Small intestine (tissue), 7 donors: ENCODE data around the gene HOXA10. TPM values are rescaled to one million over a fixed set of nuclear protein-coding genes. Genes with fewer than 3 reads are reported as not detected.

ENCODE experiments used
- DNase-seq, 2 donors: peaks; one replicate each; pipeline versions ENCODE4 v3.0.0 to v3.0.0-alpha.2; 2013
- FAIRE-seq: peaks from 2 replicates; lab custom pipeline; 2012; peaks lifted over from hg19 to GRCh38; lab: Jason Lieb, UNC
- H3K27ac ChIP-seq, 3 donors: one replicate each; pipeline ENCODE4 v1.5.1; 2013; ENCODE audit warnings: low read length in 2 of 3, mild to moderate bottlenecking in 2 of 3, control low read depth in 1 of 3, inconsistent platforms in 1 of 3, low read depth in 1 of 3, moderate library complexity in 1 of 3
- H3K27me3 ChIP-seq, 3 donors: one replicate each; pipeline ENCODE4 v1.6.1; 2013; ENCODE audit warnings: low read length in 3 of 3, inconsistent platforms in 1 of 3; ENCODE audit not compliant: control insufficient read depth in 3 of 3, insufficient read depth in 3 of 3
- H3K36me3 ChIP-seq, 3 donors: one replicate each; pipeline ENCODE4 v1.6.1; 2013; ENCODE audit warnings: low read length in 3 of 3, inconsistent platforms in 1 of 3, low read depth in 1 of 3, mild to moderate bottlenecking in 1 of 3, moderate library complexity in 1 of 3; ENCODE audit not compliant: control insufficient read depth in 3 of 3, insufficient read depth in 2 of 3
- H3K4me1 ChIP-seq, 3 donors: one replicate each; pipeline ENCODE4 v1.6.1; 2013; ENCODE audit warnings: low read length in 2 of 3, inconsistent platforms in 1 of 3, low read depth in 1 of 3, mild to moderate bottlenecking in 1 of 3, moderate library complexity in 1 of 3; ENCODE audit not compliant: control insufficient read depth in 3 of 3, insufficient read depth in 2 of 3
- H3K4me3 ChIP-seq, 3 donors: one replicate each; pipeline ENCODE4 v1.5.1; 2013; ENCODE audit warnings: low read length in 3 of 3, control low read depth in 1 of 3, inconsistent platforms in 1 of 3, low read depth in 1 of 3, mild to moderate bottlenecking in 1 of 3, moderate library complexity in 1 of 3
- H3K9me3 ChIP-seq, 2 donors: one replicate each; pipeline ENCODE4 v1.6.1; 2013; ENCODE audit warnings: low read depth in 1 of 2, low read length in 1 of 2; ENCODE audit not compliant: control insufficient read depth in 2 of 2, insufficient read depth in 1 of 2
- WGBS, 3 donors: extraction: QIAGEN DNeasy Blood & Tissue Kit; methylation state at CpG; one replicate each; pipeline ENCODE4 v1.1.7; 2013; 5-methylcytosine and 5-hydroxymethylcytosine counted together
- polyA plus RNA-seq, 4 donors: library from polyadenylated mRNA; stranded (reverse) in 3 of 4; unstranded in 1 of 4; fragments of 200-250 nt in 3 of 4; fragments of 120-200 nt in 1 of 4; gene quantifications; one replicate each; pipeline versions ENCODE4 v1.2.1 to v1.2.3, GENCODE V29; 2013
- donor health status: healthy with polysubstance abuse.
- donor health status: control.
- donor health status: control.
- donor health status: Bipolar disorder and iron deficiency.
- donor health status: healthy.

The HOXA10 gene
- polyA plus RNA-seq, 4 donors = 0.06 to 19.8 TPM; not detected in 2

DNA sequence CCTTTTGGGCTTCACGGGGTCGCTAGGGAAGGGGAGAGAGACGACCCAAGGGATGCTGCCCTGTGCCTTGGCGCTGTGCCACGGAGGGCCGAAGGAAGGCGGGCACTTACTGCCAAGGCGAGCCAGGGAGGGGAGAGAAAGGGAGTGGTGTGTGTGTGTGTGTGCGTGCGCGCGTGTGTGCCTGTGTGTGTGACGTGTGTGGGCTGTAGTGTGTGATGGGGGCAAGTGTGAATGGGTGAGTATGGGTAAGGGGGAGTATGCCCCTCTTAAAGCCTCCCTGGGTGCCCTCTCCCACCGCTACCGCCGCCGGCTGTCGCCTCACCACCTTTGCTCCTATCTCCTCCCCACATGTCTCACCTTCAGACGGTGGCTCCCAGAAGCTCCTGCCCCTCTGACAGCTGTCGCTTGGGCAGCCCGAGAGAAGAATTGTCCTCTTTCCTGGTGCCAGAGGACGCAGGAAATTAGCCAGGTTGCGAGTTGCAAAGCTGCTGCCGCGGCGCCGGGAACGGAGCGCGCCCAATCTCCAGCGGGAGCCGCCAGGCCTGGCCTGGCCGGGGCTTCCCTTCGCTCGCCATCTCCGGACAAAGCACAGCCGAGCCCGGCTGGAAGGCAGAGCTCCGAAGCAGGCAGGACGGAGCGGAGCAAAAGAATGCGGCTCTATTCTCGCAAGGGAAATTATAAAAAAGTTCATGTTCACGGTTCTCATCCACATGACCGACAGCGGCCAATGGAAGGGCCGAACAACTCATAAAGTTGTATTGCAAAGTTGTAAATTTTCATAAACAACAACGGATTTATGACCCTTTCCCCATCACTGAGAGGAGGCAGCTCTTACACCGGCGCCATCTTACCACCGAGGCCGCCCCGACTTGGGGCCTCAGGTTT lies 21.9 kb downstream of the HOXA10 start, which contains the start of gene HOXA3:
Gene HOXA3 (minus strand): TSS at position 653 of the 885 bp plus-strand sequence. CDS start 41,943 bp downstream, outside the sequence.
- peaks cover 13 to 97% (median 50%) of the 10 kb centered on the region in 3 donors for H3K27me3 ChIP-seq
- FAIRE-seq = no peak
- WGBS, 3 donors = 3 to 7% (median 6%) methylated on average over 46 to 53 of the region's 53 CpGs
- DNase-seq = peak in 1 of 2 donors; percentile 75
- peaks cover 0 to 36% (median 0%) of the 10 kb centered on the region in 3 donors for H3K4me1 ChIP-seq
- peak within 1 kb of the TSS in 2 of 3 donors; percentile 66 to 68 for H3K4me3 ChIP-seq
- H3K36me3 ChIP-seq = peaks cover 0 to 5% (median 0%) of the 10 kb centered on the region in 3 donors
- H3K27ac ChIP-seq = peak within 1 kb of the TSS in 2 of 3 donors; percentile 71 to 83
- no peaks in the 10 kb centered on the region for H3K9me3 ChIP-seq

DNA sequence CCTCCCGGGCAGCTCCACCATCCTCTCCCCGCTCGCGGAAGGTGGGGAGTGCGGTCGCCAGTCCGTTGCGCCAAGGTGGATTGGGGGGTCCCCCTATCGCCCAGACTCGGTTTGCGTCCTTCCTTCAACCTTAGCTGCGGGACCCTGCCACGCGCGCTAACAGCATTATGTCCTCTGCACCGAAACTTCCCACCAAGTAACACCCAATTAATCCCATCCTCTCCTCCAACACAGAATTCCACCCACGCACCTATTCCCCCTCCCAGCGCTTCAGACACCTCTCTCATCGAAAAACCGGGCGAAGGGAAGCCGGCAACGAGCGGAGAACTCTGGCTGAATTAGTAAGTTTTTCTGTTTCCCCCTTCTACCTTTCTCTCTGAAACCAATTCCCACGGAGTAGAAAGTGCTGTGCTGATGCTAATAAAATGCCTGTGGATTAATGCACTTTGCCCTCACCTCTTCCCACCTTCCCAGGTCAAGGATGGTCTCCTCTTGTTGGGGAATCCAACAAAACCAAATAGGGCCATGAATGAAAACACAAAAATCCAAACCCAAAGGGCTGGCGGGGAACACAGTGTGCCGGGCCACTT lies 22.7 kb downstream of the HOXA10 start:
- Histone ChIP-seq H3K4me1 (peaks cover 0 to 35% (median 0%) of the 10 kb centered on the region in 3 donors), H3K4me3 (peak overlapping the region; percentile 19 to 66 (median 62)), H3K9me3 (no peaks in the 10 kb centered on the region), H3K27ac (peak overlapping the region in 2 of 3 donors; percentile 71 to 83), H3K27me3 (peaks cover 10 to 98% (median 49%) of the 10 kb centered on the region in 3 donors), H3K36me3 (peaks cover 0 to 5% (median 0%) of the 10 kb centered on the region in 3 donors)
- 6 to 12% (median 10%) methylated on average over 27 of the region's 27 CpGs for WGBS, 3 donors
- DNase-seq (no peak), FAIRE-seq (no peak)

DNA sequence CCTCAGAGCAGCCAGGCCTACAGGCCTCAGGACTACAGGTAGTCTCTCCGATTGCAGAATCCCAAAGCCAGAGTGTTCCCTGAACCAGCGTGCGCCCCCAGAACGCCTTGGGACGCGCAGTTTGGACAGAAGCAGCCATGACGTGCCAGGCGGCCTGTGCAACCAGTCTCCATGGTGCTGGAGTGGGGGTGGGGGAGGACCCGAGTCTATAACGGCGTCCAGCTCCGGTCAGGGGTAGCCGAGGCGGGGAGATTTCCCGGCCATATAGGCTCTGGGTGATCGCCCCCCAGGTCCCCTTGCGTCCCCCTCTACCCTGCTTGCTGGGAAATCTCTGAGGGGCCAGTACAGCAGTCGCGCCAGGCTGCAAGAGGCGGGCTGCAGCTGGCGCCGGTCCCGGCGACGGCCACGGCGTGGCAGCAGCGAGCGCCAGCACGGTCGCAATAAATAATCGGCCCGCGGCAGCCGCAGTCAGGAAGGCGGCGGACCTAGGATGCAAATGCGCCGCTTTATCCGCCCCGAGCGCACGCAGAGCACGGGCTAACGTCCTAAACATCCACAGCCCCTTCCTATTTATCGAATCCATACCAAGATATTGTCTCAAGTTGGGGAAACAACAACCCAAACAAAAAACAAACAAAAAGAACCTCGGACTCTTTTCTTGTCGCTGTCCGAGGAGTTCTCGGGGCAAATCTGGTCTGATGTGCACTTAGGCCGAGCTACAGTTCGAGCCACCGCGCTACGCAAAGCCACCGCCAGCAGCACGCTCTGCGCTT lies 23.4 kb downstream of the HOXA10 start:
- peaks cover 0 to 30% (median 0%) of the 10 kb centered on the region in 3 donors for H3K4me1 ChIP-seq
- H3K27me3 ChIP-seq = peaks cover 8 to 98% (median 42%) of the 10 kb centered on the region in 3 donors
- H3K36me3 ChIP-seq = peaks cover 0 to 7% (median 0%) of the 10 kb centered on the region in 3 donors
- DNase-seq = peak; percentile 54 to 91
- H3K27ac ChIP-seq = peak overlapping the region in 2 of 3 donors; percentile 71 to 83
- FAIRE-seq = no peak
- H3K9me3 ChIP-seq = no peaks in the 10 kb centered on the region
- peak overlapping the region; percentile 19 to 66 (median 62) for H3K4me3 ChIP-seq
- WGBS, 3 donors = 2 to 3% (median 3%) methylated on average over 57 to 58 of the region's 58 CpGs

DNA sequence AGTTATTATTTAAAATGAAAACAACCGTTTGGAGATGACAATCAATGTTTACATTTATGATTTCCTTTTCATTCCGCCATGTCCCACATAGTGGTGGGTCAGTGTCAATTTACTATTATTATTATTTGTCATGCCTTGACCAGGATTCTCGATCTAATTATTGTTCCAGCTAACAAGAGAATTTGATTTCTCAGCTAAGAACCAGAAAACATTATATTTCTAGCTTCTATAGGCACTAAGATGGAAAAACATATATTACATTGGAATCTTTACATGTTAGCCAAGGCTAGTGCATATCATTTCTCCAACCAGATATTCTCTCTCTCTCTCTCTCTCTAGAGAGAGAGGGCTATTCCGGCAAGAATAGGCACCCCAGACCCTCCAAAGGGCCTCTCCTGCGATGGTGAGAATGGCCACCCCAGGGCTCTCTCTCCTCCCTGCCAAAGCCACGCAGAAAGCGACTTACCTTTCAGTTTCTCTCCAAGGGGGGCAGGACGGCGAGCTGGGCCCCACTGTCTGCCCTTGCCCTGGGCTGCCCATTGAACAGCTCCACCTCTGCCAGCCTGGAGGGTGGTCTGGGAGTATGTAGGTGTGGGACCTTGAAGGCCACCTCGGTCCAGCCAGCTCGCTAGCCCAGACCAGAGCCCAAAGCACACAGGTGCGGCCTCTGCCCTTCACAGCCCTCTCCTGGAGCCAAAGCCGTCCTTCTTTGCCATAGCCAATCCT lies 24.1 kb downstream of the HOXA10 start:
- peaks cover 0 to 27% (median 0%) of the 10 kb centered on the region in 3 donors for H3K4me1 ChIP-seq
- WGBS, 3 donors = 47 to 60% (median 50%) methylated on average over 13 of the region's 13 CpGs
- H3K9me3 ChIP-seq = no peaks in the 10 kb centered on the region
- H3K27ac ChIP-seq = peak overlapping the region in 2 of 3 donors; percentile 1 to 83
- H3K27me3 ChIP-seq = peaks cover 8 to 98% (median 35%) of the 10 kb centered on the region in 3 donors
- H3K4me3 ChIP-seq = peak overlapping the region; percentile 19 to 66 (median 62)
- H3K36me3 ChIP-seq = peaks cover 0 to 14% (median 0%) of the 10 kb centered on the region in 3 donors
- DNase-seq = no peak
- no peak for FAIRE-seq

DNA sequence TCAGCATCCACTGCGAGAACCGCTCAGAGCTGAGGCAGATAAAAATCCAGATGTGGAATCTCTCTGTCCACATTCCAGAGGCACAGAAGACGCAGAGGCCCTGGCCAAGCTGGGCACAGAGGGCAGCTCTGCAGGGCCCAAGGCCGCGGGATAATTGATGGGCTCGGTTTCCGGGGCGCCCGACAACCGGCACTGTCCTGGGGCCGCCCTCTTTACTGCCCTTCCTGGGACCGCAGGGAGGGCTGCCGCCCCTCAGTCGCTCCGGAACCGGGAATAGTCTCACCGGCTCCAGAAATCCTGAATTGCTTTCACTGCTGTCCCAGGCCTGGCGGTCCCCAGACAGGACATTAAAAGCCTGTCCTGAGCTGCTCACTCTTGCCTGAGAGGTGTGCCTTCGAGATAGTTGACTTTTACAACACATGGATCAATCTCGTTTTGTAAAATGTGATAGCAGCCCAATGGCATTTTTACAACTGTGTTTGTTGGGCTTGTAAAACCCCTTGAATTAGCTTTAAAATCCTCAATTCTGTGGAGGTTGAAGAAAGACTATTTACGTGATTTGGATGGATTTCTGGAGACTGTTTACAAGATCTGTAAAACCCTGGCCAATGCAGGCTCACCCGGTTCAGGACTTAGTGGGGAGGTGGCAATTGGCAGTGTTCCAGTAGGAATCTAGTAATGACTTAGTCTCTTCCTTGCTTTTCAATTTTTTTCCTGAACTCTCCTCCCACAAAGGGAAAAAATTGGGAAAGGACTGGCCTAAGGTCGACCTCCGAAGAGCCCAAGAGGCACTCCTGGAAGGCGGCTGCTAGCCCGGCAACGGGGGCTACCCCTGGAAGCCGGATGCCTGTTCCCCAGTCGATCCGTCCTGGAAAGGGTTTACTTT lies 25.1 kb downstream of the HOXA10 start:
- FAIRE-seq (no peak), DNase-seq (no peak)
- Histone ChIP-seq H3K27me3 (peaks cover 4 to 98% (median 32%) of the 10 kb centered on the region in 3 donors), H3K9me3 (no peaks in the 10 kb centered on the region), H3K4me3 (peak overlapping the region in 2 of 3 donors; percentile 7 to 42), H3K27ac (peak overlapping the region in 2 of 3 donors; percentile 47 to 78), H3K36me3 (peaks cover 0 to 24% (median 0%) of the 10 kb centered on the region in 3 donors), H3K4me1 (peaks cover 0 to 35% (median 0%) of the 10 kb centered on the region in 3 donors)
- WGBS, 3 donors = 14 to 42% (median 31%) methylated on average over 28 to 30 of the region's 30 CpGs

DNA sequence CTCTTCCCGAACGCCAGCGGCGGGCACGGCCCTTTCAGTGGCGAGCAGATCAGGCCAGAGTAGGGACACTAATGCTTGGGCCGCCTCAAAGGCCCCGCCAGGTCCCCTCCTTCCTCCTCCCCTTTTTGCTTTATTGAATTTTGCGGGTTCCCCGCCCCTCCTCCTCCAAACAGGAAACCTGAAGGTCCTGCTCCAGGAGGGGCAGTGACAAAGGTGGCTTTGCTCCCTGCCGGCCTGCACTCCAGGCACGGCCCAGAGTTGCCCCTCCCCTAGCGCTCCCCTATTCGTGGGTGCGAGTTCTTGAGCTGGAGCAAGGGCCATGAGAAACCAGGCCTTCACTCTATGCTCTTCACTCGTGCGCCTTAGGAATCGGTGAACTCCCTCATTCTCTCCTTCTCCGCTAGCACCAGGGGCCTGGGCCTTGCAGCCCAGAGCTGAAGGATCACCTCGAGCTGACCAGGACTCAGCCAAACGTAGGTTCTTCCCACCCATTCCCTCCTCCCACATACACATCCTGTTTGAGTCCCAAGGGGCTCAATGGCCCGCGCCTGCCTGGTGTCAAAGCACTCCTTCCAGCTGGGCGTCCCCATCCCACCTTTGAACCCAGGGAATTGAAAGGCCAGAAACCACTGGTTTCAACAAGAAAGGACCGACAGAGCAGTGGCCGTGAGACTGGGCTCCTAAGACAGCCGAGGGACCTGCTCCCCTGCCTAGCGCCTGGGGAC lies 25.9 kb downstream of the HOXA10 start:
- Histone ChIP-seq H3K36me3 (peaks cover 0 to 26% (median 0%) of the 10 kb centered on the region in 3 donors), H3K9me3 (no peaks in the 10 kb centered on the region), H3K4me3 (peak overlapping the region; percentile 7 to 42 (median 7)), H3K4me1 (peaks cover 0 to 37% (median 0%) of the 10 kb centered on the region in 3 donors), H3K27ac (peak overlapping the region in 2 of 3 donors; percentile 47 to 78), H3K27me3 (peaks cover 3 to 92% (median 28%) of the 10 kb centered on the region in 3 donors)
- WGBS, 3 donors = 18 to 26% (median 21%) methylated on average over 26 to 28 of the region's 28 CpGs
- FAIRE-seq (no peak), DNase-seq (peak in 1 of 2 donors; percentile 62)
